NCI-H1694 treated with DMSO at 0.1 percent for 48 hours (cell line): Measurements from ENCODE around the gene NRSN2.
A peak's percentile ranks its signal among the peaks of the same experiment; 100 is the strongest.
"Not testable (repeated sequence)": the region's sequence is repeated elsewhere in the genome, so short reads cannot be mapped to it uniquely, and the experiment has no call there.

Source experiments
- DNase-seq: peaks from one replicate; lab custom pipeline; 2025; lab: John Stamatoyannopoulos, UW

NRSN2 gene

DNA sequence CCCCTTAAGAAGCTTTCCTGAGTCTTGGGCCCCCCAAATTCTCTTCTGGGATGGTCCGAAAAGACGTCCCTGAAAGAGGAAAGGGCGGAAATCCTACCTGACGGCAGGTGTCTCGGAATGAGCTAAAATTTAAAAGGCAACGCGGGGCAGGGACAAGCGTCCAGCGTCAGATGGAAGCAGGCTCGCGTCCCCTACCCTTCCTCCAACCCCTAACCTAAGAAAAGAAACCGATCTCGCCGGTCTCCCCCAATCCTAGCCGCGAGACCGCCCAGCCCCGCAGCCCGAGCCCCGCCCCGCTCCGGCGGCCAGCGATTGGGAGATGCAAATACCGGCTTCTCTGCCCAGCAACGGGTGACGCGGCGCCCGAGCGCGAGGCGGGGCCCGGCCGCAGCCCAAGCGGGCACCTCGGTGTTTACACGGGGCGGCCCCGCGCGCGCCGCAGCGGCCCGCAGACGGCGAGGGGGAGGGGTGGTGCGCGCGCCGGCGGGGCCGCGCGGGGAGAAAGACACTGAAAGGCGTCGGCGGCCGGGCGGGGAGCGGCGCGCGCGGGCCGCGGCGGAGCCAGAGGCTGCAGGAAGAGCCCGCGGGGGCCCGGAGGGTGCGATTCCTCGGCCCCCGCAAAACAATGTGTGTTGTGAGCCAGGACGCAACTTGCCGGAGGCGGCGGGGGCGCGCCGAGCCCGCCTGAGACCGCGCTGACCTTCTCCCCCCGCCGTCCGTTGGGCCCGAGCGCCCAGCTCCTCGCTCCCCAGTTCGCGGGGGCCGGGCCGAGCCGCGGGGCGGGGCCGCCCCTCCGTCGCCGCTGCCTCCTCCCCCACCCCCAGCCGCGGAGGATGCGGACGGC is 21.6 kb upstream of the NRSN2 start, which contains the start of gene SOX12:
TSS of gene SOX12 (plus strand) at position 508 of the 844 bp plus-strand sequence. CDS start 373 bp downstream, outside the sequence.
- DNase-seq = peak; percentile 82

DNA sequence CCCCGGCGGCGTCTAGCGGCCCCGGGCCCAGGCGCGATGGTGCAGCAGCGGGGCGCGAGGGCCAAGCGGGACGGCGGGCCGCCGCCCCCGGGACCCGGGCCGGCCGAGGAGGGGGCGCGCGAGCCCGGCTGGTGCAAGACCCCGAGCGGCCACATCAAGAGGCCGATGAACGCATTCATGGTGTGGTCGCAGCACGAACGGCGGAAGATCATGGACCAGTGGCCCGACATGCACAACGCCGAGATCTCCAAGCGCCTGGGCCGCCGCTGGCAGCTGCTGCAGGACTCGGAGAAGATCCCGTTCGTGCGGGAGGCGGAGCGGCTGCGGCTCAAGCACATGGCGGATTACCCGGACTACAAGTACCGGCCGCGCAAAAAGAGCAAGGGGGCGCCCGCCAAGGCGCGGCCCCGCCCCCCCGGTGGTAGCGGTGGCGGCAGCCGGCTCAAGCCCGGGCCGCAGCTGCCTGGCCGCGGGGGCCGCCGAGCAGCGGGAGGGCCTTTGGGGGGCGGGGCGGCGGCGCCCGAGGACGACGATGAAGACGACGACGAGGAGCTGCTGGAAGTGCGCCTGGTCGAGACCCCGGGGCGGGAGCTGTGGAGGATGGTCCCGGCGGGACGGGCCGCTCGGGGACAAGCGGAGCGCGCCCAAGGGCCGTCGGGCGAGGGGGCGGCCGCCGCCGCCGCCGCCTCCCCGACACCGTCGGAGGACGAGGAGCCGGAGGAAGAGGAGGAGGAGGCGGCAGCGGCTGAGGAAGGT is 20.8 kb upstream of the NRSN2 start:
- DNase-seq = peak; percentile 19

DNA sequence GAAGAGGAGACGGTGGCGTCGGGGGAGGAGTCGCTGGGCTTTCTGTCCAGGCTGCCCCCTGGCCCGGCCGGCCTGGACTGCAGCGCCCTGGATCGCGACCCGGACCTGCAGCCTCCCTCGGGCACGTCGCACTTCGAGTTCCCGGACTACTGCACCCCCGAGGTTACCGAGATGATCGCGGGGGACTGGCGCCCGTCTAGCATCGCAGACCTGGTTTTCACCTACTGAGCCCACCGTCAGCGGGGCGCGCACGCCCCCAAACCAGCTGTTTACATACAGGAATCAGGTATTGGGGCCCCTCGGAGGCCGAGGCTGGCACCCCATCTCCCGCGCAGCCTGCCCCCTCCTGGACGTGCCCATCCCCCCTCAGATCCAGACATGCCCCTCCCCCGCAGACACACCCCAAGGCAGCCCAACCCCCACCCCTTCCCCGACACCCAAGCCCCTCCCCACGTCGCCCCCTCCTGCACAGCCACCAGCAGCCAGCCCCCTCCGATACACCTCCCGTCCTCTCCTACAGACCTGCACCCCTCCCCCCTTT is 20.2 kb upstream of the NRSN2 start:
- DNase-seq = no peak

DNA sequence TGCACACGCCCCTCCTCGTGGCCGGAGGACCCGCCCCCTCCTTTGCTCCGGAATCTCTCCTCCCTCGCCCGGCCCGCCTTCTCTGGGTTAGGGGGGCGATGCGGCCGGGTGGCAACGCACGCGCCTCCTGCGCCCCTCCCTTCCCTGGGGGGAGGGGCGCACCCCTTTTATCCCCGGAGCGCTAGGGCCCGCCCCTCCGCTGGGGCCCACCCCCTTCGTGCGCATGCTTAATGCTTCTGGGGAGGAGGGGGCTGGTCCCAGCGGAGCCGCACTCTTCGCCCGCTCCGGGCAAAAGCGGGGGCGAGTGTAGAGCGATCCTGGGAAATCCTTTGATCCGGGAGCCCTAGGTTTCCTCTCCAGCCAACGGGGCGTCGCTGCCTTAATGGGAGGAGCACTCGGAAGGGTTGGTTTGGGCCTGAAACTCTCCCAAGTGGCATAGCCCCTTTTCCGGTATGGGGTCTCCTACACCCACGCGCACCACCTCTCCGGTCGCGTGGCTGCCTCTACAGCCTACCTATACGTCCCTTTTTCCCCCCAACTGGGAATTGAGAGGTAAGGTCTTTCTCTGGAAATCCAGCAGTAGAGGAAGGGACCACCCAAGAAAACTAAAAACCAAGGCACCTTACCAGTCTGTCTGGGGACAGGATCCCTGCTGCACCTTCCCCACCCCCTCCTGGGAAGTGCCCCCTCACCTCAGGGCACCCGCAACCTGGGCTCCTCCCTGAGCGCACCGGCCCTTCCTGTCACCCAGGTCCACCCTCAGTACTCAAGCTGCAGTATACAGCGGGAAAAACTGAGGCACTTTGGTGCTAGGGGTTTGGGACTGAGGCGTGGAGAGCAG is 19.5 kb upstream of the NRSN2 start:
- peak; percentile 78 for DNase-seq

DNA sequence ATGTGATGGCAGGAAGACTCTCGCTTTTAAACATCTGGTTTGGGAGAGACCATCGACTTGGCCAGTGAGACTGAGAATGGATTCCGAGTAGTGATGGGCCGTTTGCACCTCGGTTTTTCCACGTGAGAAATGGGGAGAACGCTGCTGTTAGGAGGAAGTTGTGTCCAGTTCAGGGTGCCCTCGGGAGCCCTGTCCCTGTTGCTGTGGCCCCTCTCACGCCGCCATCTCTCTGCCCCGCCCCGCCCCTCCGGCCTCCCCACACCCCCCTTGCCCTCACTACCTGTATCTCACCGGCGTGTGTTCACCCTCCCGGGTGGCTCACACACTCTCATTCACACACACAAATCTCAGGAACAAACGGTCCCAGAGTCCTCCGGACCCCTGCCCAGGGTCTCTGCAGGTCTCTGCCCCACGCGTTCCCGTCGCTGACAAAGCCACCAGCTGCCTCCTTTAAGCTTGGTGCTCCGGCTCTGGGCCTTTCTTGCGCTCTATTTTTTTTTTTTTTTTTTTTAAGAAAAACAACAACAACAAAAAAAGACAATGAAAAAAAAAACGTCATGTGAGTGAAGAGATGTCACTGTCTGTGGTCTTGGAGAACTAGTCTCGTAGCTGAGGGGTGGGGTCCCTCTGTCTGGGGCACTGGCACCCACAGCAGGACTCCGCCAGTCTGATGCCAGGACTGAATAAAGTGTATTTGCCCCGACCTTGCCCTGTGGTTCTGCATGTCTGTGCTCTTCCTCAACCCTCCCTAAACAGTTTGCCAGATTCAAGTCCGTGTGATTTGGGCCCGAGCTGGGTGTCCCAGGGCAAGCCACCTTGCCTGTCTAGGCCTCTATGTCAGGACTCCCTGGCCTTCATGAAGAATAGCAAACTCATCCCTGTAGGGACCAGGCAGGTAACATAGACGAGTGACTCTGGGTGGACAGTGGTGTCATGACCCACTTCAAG is 18.6 kb upstream of the NRSN2 start:
- DNase-seq = no peak

DNA sequence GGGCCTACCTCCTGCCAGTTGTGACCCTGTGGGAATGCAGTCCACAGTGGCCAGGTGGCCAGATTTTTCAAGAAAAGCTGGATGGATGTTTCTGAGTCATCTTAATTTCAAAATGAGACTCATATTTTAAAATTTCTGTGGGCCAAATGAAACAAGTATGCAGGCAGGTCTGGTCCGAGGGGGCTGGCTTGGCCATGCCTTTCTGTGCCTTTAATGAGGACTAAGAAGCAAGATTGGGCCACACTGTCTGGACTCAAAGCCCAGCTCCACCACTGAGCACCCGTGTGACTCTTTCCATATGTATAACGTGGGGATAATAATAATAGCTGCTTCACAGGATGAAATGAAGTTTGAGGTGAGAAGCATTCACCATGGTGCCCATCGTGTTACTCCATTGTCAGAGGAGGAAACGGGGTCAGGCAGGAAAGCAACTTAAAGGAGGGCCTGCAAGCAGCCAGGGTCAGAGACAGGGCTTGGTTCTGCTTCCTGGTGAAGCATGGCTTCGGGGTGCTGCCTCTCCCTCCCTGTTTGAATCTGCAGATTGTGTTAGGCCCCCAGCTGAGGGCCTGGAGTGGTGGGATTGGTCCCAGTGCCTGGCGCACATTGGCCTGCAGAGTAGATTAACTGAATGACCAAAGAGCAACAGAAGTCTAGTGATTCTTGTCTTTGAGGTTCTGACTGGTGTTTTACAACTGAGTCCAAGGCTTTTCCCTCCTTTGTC is 17.8 kb upstream of the NRSN2 start:
- no peak for DNase-seq

DNA sequence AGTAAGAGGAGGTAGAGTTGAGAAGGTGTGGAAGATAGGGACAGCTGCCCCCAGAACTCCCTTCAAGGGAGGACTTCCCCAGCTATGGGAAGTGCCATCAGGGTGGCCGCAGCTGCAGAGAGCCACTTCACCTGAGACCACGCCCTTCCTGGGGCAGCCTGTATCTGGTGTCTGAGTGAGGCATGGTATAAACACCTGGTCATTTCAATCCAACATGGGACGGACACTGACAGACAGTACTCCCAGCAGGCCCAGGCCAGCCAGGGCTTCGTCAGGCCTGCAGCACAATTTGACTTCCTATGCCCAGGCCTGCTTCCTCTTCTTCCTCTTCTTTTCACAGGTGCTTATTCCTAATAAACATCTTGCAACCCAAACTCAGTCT is 17.1 kb upstream of the NRSN2 start:
- no peak for DNase-seq

DNA sequence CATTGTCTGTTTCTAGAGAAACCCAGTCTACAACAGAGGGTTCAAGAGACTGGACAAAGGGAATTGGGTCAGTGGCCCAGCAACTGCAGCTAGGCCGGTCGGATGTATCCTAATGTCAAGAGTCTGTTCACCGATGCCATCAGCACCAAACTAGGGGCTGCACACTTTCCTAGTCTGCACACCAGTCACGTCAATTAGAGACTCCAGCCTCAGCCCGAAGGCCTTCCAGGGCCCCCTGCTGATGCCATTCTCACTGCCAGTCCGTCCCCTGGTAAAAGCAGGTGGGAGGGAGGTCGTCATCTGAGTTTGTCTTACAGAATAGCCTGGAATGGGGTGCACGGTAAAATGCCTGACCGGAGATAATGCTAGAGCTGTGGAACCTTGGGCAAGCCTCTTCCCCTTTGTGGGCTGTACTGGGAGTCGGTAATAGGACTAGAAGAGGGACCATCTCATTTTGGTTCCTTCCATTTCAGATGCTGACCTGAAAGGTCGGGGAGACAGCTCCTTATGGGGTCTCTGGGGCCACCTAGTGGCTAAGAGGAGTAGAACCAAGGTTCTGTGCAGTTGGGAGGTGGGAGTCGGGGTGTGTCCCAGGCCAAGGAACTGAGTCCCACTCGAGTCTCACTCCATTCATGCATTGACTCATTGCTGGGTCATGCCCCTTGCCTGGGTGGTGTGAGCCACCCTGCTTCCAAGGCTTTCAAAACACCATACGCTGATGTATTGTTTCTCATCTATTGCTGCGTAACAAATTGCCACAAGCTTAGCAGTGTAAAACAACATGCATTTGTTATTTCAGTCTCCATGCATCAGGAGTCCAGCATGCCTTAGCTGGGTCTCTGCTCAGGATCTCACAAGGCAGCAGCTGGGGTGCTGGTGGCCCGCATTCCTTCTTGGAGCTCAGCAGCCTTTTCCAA is 16.4 kb upstream of the NRSN2 start:
- peak; percentile 31 for DNase-seq

DNA sequence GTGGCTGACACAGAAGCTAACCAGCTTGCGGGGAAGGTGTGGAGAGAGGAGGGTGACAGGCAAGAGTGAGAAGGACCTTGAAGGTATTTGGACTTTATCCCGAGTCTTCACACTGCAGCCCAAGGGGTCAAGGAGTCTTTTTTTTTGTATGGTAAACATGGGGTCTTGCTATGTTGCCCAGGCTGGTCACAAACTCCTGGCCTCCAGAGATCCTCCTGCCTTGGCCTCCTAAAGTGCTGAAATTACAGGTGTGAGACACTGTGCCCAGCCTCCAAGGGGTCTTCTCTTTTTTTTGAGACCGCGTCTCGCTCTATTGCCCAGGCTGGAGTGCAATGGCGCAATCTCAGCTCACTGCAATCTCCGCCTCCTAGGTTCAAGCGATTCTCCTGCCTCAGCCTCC is 12.3 kb upstream of the NRSN2 start:
- DNase-seq = no peak

DNA sequence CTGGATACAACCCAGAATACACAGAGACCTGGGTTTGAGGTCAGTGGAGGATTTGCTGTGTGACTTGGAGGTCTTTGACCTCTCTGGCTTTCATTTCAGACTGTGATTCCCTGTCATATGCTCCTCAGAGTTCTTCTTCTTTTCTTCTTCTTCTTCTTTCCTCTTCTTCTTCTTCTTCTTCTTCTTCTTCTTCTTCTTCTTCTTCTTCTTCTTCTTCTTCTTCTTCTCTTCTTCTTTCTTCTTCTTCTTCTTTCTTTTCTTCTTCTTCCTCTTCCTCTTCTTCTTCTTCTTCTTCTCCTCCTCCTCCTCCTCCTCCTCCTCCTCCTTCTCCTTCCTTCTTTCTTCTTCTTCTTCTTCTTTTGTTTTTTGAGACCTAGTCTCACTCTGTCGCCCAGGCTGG is 10.9 kb upstream of the NRSN2 start:
- DNase-seq = not testable (repeated sequence)

DNA sequence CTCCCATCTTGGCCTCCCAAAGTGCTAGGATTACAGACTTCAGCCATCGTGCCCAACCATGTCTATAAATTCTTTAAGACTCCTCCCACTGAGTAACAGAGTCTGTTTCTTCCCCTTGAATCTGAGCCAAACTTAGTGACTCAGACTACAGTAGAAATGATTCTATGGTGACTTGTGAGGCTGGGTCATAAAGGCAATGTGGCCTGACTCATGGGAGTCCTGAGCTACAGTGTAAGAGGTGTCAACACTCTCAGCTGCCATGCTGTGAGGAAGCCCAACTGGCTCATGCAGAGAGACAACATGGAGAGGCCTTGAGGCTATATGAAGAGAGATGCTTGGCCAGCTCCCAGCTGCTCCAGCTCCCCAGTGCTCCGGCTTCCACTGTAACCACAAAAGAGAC is 5.2 kb upstream of the NRSN2 start:
- no peak for DNase-seq

DNA sequence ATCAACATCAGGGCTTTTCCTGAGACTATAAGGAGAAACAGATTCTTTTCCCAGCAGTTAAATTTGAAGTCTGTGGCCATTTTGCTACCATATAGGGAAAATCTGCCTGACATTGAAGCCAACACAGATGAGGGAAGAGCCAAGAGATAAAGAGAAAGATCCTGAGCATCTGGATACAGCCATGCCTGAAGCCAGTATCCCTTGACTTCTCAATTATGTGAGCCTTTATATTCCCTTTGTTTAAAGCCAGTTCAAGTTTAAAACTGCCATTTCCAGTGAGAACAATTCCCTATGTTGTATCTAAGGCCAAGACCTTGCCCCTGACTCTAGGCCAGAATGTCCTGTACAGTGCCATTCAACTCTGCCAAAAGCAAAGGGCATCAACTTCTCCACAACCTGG is 3.8 kb upstream of the NRSN2 start:
- DNase-seq = no peak

DNA sequence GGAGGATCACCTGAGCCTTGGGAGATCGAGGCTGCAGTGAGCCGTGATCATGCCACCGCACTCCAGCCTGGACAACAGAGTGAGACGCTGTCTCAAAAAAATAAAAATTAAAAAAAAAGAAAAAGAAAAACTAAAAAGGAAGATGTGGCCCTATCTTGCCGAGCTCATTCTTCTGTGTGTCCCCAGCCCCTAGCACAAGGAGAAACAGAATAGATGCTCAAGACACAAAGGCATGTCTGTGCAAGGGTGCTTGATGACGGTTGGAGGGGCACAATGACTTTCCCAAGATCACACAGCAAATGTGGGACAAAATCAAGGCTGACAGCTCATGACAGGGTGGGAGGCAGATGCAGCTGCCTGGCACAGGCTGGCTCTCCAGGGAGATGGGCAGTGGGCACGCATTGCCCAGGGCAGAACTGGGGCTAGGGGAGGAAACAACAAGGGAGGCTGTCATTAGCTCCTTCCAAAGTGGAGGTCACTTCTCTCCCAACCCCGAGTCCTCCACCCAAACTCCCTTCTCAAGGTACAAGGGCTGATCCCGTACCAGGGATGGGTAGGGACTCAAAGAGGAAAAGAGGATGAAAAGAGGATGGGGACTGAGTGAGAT is 775 bp upstream of the NRSN2 start:
- no peak for DNase-seq

DNA sequence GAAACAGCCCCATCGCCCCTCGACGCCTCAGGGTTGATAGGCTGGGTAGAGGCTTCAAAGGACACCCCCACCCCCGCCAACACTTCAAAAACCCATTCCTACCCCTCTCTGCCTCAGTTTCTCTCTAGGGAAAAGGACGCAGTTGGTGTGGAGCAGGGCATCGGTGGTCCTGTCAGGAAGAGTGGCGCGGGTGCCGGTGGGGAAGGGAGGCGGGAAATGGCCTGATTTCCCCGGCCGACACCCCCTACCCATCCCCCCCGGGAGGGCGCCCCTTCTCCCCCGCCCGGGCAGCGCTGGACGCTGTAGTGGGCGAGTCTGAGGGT is 367 bp downstream of the NRSN2 start:
- no peak for DNase-seq

DNA sequence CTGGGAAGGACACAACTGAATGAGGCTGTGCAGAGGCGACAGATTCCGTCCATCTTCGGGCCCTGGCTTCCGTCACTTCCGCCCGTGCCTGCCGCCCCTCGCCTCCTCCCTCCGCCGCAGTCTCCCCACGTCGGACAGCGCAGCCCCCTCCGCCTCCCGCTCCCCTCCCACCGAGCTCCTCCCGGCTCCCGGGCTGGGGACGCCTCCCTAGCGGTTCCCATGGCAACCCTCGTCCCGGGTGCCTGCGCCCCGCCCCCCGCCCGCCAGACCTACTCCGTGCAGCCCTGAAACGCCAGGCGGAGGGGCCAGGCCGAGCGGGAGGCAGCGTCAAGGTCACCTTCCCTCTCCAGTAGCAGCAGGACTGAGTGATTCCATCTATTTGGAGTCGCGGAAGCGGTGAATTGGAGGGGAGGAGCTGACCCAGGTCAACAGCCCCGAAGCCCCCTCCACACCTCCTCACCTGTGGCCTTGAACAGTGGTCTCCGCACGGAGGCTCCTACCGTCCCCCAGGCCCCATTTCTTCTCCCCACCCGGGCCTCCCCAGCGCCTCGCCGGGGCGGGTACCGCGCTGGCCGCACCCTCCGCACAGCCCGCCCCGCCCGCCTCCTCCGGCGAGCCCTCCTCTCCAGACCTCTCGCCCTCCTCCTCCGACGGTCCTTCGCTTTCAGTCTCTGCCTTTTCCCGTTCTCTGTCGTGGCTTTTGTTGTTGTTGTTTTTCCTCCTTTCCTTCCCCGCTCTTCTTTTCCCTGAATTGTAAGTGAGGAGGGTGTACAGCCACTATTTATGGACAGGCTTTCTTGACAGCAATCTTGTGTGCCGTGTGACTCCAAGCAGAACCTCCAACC is 951 bp downstream of the NRSN2 start:
- DNase-seq = peak; percentile 86

DNA sequence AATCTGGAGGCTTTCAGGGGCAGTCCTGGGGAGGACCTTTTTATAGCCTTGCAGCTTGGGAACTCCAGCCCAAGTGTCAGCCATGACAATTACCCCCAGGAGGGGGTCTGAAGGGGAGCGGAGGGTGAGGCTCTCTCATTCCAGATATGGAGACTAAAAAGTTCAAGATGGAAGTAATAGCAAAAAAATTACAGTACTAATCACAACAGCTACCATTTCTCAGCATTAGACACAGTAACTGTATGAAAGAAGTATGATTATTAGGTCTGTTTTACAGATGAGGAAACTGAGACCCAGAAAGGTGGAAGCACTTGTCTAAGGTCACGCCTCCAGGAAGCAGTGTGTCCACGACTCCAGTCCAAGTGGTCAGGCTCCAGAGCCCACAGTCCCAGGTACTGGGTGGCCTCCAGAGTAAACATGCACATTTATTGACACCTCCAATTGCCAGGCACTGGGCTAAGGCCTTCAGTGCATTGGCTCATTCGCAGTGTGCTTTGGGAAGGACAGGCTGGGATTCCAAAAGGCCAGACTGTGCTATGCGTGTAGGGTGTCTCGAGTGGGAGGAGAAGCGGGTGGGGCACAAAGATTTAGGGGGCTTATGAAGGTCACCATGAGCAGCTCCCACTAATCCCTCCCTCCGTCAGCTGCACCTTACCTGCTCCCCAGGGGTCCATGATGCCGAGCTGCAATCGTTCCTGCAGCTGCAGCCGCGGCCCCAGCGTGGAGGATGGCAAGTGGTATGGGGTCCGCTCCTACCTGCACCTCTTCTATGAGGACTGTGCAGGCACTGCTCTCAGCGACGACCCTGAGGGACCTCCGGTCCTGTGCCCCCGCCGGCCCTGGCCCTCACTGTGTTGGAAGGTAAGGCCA is 2.3 kb downstream of the NRSN2 start:
- DNase-seq = no peak

DNA sequence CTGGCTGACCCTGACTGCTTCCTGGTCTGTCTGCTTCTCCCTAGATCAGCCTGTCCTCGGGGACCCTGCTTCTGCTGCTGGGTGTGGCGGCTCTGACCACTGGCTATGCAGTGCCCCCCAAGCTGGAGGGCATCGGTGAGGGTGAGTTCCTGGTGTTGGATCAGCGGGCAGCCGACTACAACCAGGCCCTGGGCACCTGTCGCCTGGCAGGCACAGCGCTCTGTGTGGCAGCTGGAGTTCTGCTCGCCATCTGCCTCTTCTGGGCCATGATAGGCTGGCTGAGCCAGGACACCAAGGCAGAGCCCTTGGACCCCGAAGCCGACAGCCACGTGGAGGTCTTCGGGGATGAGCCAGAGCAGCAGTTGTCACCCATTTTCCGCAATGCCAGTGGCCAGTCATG is 6.3 kb downstream of the NRSN2 start:
- peak; percentile 10 for DNase-seq
